Activated T-cell treated with anti-CD3 and anti-CD28 coated beads, Interleukin-2, amount 50 U/mL, for 72 hours (primary cell): ENCODE data around the gene SLC23A2. TPM values are rescaled to one million over a fixed set of nuclear protein-coding genes. Genes with fewer than 3 reads are reported as not detected.
"Not testable (repeated sequence)": the region's sequence is repeated elsewhere in the genome, so short reads cannot be mapped to it uniquely, and the experiment has no call there.

ENCODE experiments used
- ATAC-seq, 2 donors: fragments of 150-1000 bp; cut with Tn5 transposase; replicated peaks in 1 of 2; 2 replicates each; pipeline ENCODE4 v1.10.0; 2021; ENCODE audit warnings: moderate library complexity in 2 of 2, mild to moderate bottlenecking in 1 of 2
- DNase-seq, 2 donors: peaks; one replicate each; pipeline ENCODE4 v3.0.0; 2021 to 2022; ENCODE audit warnings: mixed read lengths in 1 of 2
- H3K27ac Mint-ChIP-seq: one replicate; pipeline ENCODE4 v1.8.0; 2022; ENCODE audit warnings: mild to moderate bottlenecking, moderate library complexity, mixed read lengths
- H3K27me3 Mint-ChIP-seq: one replicate; pipeline ENCODE4 v1.8.0; 2022; ENCODE audit warnings: low read depth, mixed read lengths
- H3K36me3 Mint-ChIP-seq, 2 donors: one replicate each; pipeline ENCODE4 v1.8.0; 2022; ENCODE audit warnings: mixed read lengths in 2 of 2, mild to moderate bottlenecking in 1 of 2; ENCODE audit not compliant: insufficient read depth in 2 of 2
- H3K4me1 Mint-ChIP-seq: one replicate; pipeline ENCODE4 v1.8.0; 2022; ENCODE audit warnings: low read depth, mixed read lengths
- H3K4me3 Mint-ChIP-seq, 2 donors: one replicate each; pipeline ENCODE4 v1.8.0; 2022; ENCODE audit warnings: mild to moderate bottlenecking in 2 of 2, mixed read lengths in 2 of 2, moderate library complexity in 2 of 2
- H3K9me3 Mint-ChIP-seq, 2 donors: one replicate each; pipeline ENCODE4 v1.8.0; 2022; ENCODE audit warnings: mixed read lengths in 2 of 2
- total RNA-seq, 2 donors: library from RNA; stranded (reverse); gene quantifications; one replicate each; pipeline ENCODE4 v1.2.3, GENCODE V29; 2022

Gene SLC23A2
- 10 to 100 TPM; 21.4 to 22.2 TPM for total RNA-seq

DNA sequence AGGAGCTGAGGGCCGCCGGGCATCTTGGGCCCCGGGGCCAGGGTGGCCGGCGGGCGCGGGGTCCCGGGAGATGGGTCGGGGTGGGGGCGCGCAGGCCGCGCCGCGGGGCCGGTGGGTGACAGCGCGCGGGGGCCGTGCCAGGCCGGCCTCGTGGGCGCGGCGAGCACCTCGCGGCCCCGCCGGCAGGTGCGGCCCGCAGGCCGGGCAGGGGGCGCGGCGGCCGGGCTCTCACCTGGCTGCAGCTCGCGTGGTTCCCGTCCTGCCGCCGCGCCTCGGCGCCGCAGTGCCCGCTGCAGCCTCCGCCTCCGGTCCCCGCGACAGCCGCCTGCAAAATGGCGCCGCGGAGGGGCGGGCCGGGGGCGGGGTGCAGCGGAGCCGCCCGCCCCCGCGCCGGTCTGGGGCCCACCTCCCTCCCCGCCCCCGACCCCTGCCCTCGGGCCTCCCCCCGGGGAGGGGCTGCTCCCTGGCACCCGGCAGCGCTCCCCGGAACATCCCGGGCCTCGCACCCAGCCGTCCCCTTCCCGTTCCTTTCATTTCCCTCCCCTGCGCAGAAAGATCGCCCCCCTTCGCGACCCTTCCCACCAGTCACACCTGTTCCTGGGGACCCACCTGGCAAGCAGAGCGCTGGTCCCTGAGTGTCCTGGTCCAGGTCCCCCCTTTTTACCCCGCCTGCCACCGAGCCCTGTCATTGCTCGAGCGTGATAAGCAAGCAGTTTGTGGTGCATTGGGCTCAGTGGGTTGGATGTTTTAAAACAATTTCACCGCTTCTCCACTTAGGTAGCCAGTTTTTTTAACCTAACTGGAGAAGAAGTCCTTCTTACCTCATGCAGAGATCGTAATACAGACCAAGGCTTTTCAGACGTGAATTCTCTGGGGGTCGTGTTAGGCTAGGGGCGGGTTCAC, at the start of gene SLC23A2:
Gene SLC23A2, minus strand, starts transcription at position 337 of the 903 bp plus-strand sequence. CDS start 68,948 bp downstream, outside the sequence.
- peaks cover 46% of the 10 kb centered on the region for H3K4me1 Mint-ChIP-seq
- H3K9me3 Mint-ChIP-seq = no peaks in the 10 kb centered on the region
- DNase-seq (peak; percentile 66 to 69), ATAC-seq (peak; percentile 89)
- peak within 1 kb of the TSS; percentile 90 for H3K27ac Mint-ChIP-seq
- H3K36me3 Mint-ChIP-seq = peaks cover 0 to 2% of the 10 kb centered on the region in 2 donors
- peaks cover 10% of the 10 kb centered on the region for H3K27me3 Mint-ChIP-seq
- peak within 1 kb of the TSS; percentile 95 for H3K4me3 Mint-ChIP-seq

DNA sequence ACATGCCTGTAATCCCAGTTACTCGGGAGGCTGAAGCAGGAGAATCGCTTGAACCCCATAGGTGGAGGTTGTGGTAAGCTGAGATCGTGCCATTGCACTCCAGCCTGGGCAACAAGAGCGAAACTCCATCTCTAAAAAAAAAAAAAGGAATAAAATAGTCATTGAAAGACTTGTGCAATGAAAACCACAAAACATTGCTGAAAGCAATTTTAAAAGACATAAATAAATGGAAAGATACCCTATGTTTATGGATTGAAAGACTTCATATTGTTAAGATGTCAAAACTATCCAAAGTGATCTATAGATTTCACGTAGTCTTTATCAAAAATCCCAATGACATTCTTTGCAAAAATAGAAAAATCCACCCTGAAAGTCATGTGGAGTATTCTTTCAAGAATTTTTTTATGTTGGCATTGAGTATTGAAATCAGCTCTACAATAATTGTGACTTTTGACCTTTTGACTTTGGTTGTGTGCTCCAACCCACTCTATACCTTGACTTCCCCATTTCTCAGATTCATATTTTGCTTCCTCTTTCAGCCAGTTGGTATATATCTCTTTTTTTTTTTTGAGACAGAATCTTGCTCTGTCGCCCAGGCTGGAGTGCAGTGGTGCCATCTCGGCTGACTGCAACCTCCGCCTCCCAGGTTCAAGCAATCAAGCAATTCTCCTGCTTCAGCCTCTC, 45.5 kb upstream of the SLC23A2 start:
- DNase-seq = no peak
- H3K4me3 Mint-ChIP-seq = no peak overlapping the region
- no peaks in the 10 kb centered on the region for H3K27me3 Mint-ChIP-seq
- no peaks in the 10 kb centered on the region for H3K9me3 Mint-ChIP-seq
- H3K27ac Mint-ChIP-seq = no peak overlapping the region
- H3K36me3 Mint-ChIP-seq = no peaks in the 10 kb centered on the region
- ATAC-seq = no peak
- no peaks in the 10 kb centered on the region for H3K4me1 Mint-ChIP-seq

DNA sequence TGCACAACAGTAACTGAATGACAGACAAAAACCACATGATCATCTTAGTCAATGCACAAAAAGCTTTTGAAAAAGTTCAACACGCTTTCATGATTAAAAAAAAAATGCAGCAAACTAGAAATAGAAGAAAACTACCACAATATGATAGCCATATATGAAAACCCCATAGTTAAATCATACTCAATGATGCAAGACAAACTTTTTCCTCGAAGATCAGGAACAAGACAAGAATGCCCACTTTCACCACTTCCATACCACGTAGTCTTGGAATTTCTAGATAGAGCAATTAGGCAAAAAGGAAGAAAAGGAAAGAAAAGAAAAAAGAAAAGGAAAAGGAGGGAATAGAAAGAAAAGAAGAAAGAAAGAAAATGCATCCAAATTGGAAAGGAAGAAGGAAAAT, 44.6 kb upstream of the SLC23A2 start:
- ATAC-seq (no peak), DNase-seq (no peak)
- no peaks in the 10 kb centered on the region for H3K27me3 Mint-ChIP-seq
- H3K9me3 Mint-ChIP-seq = no peaks in the 10 kb centered on the region
- H3K4me1 Mint-ChIP-seq = no peaks in the 10 kb centered on the region
- no peak overlapping the region for H3K4me3 Mint-ChIP-seq
- H3K27ac Mint-ChIP-seq = no peak overlapping the region
- H3K36me3 Mint-ChIP-seq = no peaks in the 10 kb centered on the region

DNA sequence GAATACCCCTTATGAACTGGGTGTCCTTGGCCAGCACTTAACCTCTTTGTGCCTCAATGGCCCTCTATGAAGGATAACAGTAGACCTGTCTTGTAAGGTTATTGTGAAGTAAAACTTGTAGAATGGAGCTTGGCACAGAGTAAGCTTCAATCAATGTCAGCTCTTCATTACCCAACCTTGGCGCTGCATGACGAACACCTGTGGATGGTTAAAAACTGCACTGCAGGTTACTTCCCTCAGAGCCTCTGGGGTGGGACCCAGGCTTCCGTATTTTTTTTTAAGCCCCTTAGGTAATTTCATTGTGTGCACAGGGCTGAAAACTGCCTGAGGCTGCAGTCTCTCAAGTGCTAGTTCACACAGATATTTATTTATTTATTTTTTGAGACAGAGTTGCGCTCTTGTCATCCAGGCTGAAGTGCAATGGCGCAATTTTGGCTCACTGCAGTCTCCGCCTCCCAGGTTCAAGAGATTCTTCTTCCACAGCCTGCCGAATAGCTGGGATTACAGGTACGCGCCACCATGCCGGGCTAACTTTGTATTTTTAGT, 42.8 kb upstream of the SLC23A2 start:
- no peaks in the 10 kb centered on the region for H3K27me3 Mint-ChIP-seq
- H3K27ac Mint-ChIP-seq = no peak overlapping the region
- no peak for DNase-seq
- no peak for ATAC-seq
- no peaks in the 10 kb centered on the region for H3K9me3 Mint-ChIP-seq
- peaks cover 5% of the 10 kb centered on the region for H3K4me1 Mint-ChIP-seq
- no peak overlapping the region for H3K4me3 Mint-ChIP-seq
- H3K36me3 Mint-ChIP-seq = no peaks in the 10 kb centered on the region

DNA sequence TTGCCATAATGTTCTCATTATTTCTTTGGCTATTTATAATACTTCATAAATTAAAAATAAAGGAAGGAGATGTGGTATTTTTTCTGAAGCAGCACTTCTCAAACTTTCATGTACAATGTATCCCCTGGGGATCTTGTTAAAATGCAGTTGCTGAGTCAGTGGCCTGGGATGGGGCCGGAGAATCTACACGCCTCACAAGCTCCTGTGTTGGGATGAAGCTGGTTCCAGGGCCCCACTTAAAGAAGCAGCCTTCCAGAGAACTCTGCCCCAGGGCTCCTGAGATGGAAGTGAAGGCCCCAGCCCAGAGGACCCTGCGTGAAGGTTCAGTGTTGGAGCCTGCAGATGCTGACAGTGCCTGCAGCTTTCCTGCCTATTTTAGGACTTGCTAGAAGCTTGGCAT, 40.1 kb upstream of the SLC23A2 start:
- Mint-ChIP-seq H3K27me3 (no peaks in the 10 kb centered on the region), H3K27ac (no peak overlapping the region), H3K4me3 (no peak overlapping the region), H3K4me1 (peaks cover 8% of the 10 kb centered on the region), H3K36me3 (no peaks in the 10 kb centered on the region), H3K9me3 (no peaks in the 10 kb centered on the region)
- ATAC-seq = no peak
- no peak for DNase-seq

DNA sequence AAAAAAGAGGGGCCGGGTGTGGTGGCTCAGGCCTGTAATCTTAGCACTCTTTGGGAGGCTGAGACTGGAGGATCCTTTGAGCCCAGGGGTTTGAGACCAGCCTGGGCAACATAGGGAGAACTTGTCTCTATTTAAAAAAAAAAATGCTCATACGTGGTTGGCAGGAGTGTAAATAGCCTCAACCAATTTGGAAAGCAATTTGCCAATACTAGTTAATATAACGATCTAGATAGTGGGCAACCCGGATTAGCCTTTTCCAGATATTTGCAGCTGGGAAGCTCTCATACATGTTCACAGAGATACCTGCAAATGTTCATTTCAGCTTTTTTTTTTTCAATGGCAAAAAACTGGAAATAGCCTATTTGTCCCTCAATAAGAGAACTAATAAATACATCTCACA, 39.0 kb upstream of the SLC23A2 start:
- no peaks in the 10 kb centered on the region for H3K9me3 Mint-ChIP-seq
- no peak overlapping the region for H3K27ac Mint-ChIP-seq
- peaks cover 8% of the 10 kb centered on the region for H3K4me1 Mint-ChIP-seq
- DNase-seq (no peak), ATAC-seq (no peak)
- H3K27me3 Mint-ChIP-seq = no peaks in the 10 kb centered on the region
- H3K4me3 Mint-ChIP-seq = no peak overlapping the region
- H3K36me3 Mint-ChIP-seq = no peaks in the 10 kb centered on the region

DNA sequence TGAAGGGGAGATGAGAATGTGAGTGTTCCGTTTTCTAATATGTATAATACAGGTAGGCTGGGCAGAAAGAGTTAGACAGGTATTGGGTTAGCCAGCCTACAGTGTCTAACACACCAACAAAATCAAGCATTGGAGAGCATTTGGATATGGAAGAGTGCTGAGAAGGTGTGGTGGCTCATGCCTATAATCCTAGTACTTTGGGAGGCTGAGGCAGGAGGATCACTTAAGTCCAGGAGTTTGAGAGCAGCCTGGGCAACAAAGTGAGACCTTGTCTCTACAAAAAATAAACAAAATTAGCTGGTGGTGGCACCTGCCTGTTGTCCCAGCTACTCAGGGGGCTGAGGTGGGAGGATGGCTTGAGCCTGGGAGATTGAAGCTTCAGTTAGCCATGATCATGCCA, 38.6 kb upstream of the SLC23A2 start:
- Mint-ChIP-seq H3K36me3 (no peaks in the 10 kb centered on the region), H3K27me3 (no peaks in the 10 kb centered on the region), H3K9me3 (no peaks in the 10 kb centered on the region), H3K27ac (no peak overlapping the region), H3K4me1 (peaks cover 8% of the 10 kb centered on the region), H3K4me3 (no peak overlapping the region)
- DNase-seq (no peak), ATAC-seq (no peak)

DNA sequence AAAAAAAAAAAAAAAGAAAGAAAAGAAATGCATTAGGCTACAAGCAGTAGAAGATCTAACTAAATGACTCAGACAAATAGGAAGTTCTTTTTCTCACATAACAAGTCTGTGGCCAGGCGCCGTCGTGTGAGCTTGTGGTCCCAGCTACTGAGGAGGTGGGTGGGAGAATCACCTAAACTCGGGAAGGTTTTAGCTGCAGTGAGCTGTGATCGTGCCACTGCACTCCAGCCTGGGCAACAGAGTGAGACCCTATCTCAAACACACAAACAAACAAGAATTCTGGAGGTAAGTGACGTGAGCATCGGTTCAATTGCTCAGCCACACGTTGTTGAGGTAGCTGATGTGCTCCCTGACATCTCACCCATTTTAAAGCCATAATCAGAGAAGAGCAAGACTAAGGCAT, 37.9 kb upstream of the SLC23A2 start:
- ATAC-seq (peak; percentile 77 to 79), DNase-seq (peak; percentile 36 to 46)
- H3K27ac Mint-ChIP-seq = no peak overlapping the region
- H3K4me1 Mint-ChIP-seq = peaks cover 8% of the 10 kb centered on the region
- H3K9me3 Mint-ChIP-seq = no peaks in the 10 kb centered on the region
- no peaks in the 10 kb centered on the region for H3K36me3 Mint-ChIP-seq
- H3K4me3 Mint-ChIP-seq = peak overlapping the region in 1 of 2 donors; percentile 10
- no peaks in the 10 kb centered on the region for H3K27me3 Mint-ChIP-seq

DNA sequence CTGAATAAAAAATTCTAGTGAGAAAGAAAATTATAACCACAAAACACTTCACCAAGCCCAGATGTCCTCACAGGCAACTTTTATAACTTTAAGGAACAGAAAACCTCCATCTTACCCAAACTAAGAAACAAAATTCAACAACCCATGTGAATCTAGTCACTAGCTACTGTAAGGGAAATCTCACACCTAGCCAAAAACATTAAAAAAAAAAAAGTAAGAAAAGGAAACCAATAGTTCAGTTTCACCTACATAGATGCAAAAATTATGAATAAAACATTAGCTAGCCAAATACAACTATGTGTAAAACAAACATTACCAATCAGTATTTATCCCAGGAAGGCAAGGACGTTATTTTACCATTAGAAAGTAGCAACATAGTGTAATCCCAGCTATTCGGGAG, 35.5 kb upstream of the SLC23A2 start:
- ATAC-seq (no peak), DNase-seq (no peak)
- Mint-ChIP-seq H3K27ac (no peak overlapping the region), H3K27me3 (no peaks in the 10 kb centered on the region), H3K9me3 (no peaks in the 10 kb centered on the region), H3K36me3 (no peaks in the 10 kb centered on the region), H3K4me3 (no peak overlapping the region), H3K4me1 (peaks cover 8% of the 10 kb centered on the region)

DNA sequence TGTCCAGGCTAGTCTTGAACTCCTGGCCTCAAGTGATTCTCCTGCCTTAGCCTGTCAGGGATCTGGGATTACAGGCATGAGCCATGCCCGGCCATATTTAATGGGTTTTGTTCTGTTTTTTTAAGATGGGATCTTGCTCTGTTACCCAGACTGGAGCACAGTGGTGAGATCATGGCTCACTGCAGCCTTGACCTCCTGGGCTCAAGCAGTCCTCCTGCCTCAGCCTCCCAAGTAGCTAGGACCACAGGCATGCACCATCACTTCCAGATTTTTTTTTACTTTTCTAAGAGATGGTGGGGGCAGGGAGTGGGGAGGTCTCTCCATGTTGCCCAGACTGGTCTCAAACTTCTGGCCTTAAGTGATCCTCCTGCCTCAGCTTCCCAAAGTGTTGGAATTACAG, 34.2 kb upstream of the SLC23A2 start:
- not testable (repeated sequence) for H3K4me1 Mint-ChIP-seq, H3K9me3 Mint-ChIP-seq, DNase-seq, H3K27me3 Mint-ChIP-seq, H3K36me3 Mint-ChIP-seq, H3K27ac Mint-ChIP-seq, H3K4me3 Mint-ChIP-seq, ATAC-seq

DNA sequence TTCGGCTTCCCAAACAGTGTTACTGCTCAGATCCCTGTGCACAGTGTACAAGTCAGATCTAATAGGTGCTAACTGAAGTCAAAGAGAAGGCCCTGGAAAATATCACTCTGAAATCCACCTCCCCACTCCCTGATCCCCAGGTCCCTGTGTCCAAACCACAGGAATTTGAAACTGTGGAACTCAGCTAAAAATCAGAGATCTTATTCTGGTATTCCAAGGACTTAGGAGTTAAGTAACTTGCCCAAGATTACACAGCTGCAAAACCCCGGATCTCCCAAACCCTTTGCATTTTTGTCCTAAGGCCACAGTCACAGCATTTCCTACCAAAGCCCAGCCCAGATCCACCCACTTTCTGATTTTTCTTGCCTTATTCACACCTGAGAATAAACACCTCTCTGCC, 32.3 kb upstream of the SLC23A2 start:
- no peak for ATAC-seq
- no peaks in the 10 kb centered on the region for H3K9me3 Mint-ChIP-seq

DNA sequence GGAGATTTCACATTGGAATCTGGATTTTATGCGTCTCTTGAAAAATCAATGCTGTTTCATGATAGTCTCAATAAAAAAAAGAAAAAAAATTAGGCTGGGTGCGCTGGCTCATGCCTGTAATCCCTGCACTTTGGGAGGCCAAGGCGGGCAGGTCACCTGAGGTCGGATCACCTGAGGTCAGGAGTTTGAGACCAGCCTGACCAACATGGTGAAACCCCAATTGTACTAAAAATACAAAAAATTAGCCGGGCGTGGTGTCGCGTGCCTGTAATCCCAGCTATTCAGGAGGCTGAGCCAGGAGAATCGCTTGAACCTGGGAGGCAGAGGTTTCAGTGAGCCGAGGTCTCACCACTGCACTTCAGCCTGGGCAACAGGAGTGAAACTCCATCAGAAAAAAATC, 30.4 kb upstream of the SLC23A2 start:
- ATAC-seq, DNase-seq, H3K4me3 Mint-ChIP-seq, H3K4me1 Mint-ChIP-seq, H3K27ac Mint-ChIP-seq, H3K36me3 Mint-ChIP-seq, H3K27me3 Mint-ChIP-seq, H3K9me3 Mint-ChIP-seq: not testable (repeated sequence)

More for the DNA sequence above, 32.3 kb upstream of the SLC23A2 start:
- H3K27me3 Mint-ChIP-seq = no peaks in the 10 kb centered on the region
- H3K27ac Mint-ChIP-seq = no peak overlapping the region
- H3K4me1 Mint-ChIP-seq = no peaks in the 10 kb centered on the region
- H3K4me3 Mint-ChIP-seq = no peak overlapping the region
- DNase-seq = no peak
- H3K36me3 Mint-ChIP-seq = no peaks in the 10 kb centered on the region

DNA sequence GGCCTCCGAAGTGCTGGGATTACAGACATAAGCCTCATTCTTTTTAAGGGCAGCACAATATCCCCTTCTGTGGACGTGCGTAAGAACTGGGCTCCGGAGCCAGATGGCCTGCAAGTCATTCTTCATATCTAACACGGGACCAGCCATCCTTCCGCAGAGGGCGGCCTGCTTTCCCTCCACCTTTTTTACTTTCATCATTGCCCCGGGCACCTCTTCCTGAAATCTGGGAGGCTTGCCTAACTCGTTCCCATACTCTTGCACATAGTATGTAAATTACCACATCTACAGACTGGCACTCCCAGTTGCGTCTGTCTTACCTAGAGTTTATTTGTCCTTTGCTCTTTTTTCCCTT, 29.9 kb upstream of the SLC23A2 start:
- Mint-ChIP-seq H3K36me3 (no peaks in the 10 kb centered on the region), H3K4me3 (no peak overlapping the region), H3K27me3 (no peaks in the 10 kb centered on the region), H3K4me1 (no peaks in the 10 kb centered on the region), H3K27ac (no peak overlapping the region), H3K9me3 (no peaks in the 10 kb centered on the region)
- ATAC-seq (no peak), DNase-seq (no peak)
